HEK293 (cell line): ENCODE data around the gene FBL.

ENCODE experiments used
- CTCF ChIA-PET: fragments of 350-600 bp; formaldehyde crosslinking; extraction: SDS; loops from one replicate; lab custom pipeline; 2021; ENCODE audit warnings: antibody characterized with exemption; lab: Yijun Ruan, JAX
- POLR2A ChIA-PET: fragments of 300-600 bp; formaldehyde crosslinking; extraction: SDS; loops from one replicate; lab custom pipeline; 2020; ENCODE audit warnings: antibody characterized with exemption, inconsistent platforms; lab: Yijun Ruan, JAX
- H3K27ac ChIP-seq: fragments of 200-500 bp; sonication (Bioruptor generic); 2 replicates; pipeline ENCODE4 v1.5.1; 2014; ENCODE audit warnings: low read depth, low read length, control low read depth, inconsistent platforms; ENCODE audit errors: extremely low read depth
- H3K36me3 ChIP-seq, 2 experiments: fragments of 200-500 bp in 1 of 2; sonication (Bioruptor generic) in 1 of 2; 1 replicate in 1 of 2; 2 replicates in 1 of 2; pipeline ENCODE4 v1.5.1; 2014 to 2017; ENCODE audit warnings: inconsistent platforms in 2 of 2, low read length in 2 of 2; ENCODE audit not compliant: control insufficient read depth in 2 of 2, insufficient read depth in 1 of 2
- H3K4me1 ChIP-seq: fragments of 200-500 bp; sonication (Bioruptor generic); 2 replicates; pipeline ENCODE4 v1.5.1; 2014; ENCODE audit warnings: mild to moderate bottlenecking, low read length, inconsistent platforms; ENCODE audit not compliant: control insufficient read depth, insufficient read depth
- H3K4me3 ChIP-seq: 2 replicates; pipeline ENCODE4 v1.5.1; 2011; ENCODE audit warnings: low read depth, mild to moderate bottlenecking, control low read depth, low read length, moderate library complexity
- H3K9me3 ChIP-seq: fragments of 200-500 bp; sonication (Bioruptor generic); 2 replicates; pipeline ENCODE4 v1.5.1; 2014; ENCODE audit warnings: low read depth, low read length, inconsistent platforms; ENCODE audit not compliant: control insufficient read depth, insufficient read depth
- FEZF1 ChIP-seq: fragments of 450-650 bp; formaldehyde crosslinking; IDR thresholded peaks from 2 replicates; pipeline ENCODE4 v1.5.1; 2016; ENCODE audit warnings: missing biosample characterization, missing genetic modification characterization
- KLF8 ChIP-seq: fragments of 450-650 bp; formaldehyde crosslinking; IDR thresholded peaks from 2 replicates; pipeline ENCODE4 v1.5.1; 2016; ENCODE audit warnings: missing biosample characterization, missing genetic modification characterization
- PBX3 ChIP-seq: sonication (generic); formaldehyde crosslinking; IDR thresholded peaks from 2 replicates; pipeline ENCODE4 v1.8.1; 2022; ENCODE audit warnings: mild to moderate bottlenecking, moderate library complexity, missing genetic modification reagents
- PRDM6 ChIP-seq: fragments of 450-650 bp; formaldehyde crosslinking; IDR thresholded peaks from 2 replicates; pipeline ENCODE4 v1.5.1; 2017; ENCODE audit warnings: missing biosample characterization, missing genetic modification characterization
- REST ChIP-seq: fragments of 450-650 bp; formaldehyde crosslinking; IDR thresholded peaks from 2 replicates; pipeline ENCODE4 v1.5.1; 2016; ENCODE audit warnings: missing biosample characterization, missing genetic modification characterization
- ZBTB44 ChIP-seq: fragments of 450-650 bp; IDR thresholded peaks from 2 replicates; pipeline ENCODE4 v1.5.1; 2018; ENCODE audit warnings: missing biosample characterization, mild to moderate bottlenecking, missing genetic modification characterization
- ZBTB6 ChIP-seq: fragments of 450-650 bp; formaldehyde crosslinking; IDR thresholded peaks from 2 replicates; pipeline ENCODE4 v1.5.1; 2017; ENCODE audit warnings: missing biosample characterization, missing genetic modification characterization
- ZBTB8A ChIP-seq: fragments of 450-650 bp; formaldehyde crosslinking; IDR thresholded peaks from 2 replicates; pipeline ENCODE4 v1.5.1; 2016; ENCODE audit warnings: missing biosample characterization, missing genetic modification characterization
- ZNF169 ChIP-seq: fragments of 450-650 bp; formaldehyde crosslinking; IDR thresholded peaks from 2 replicates; pipeline ENCODE4 v1.5.1; 2016; ENCODE audit warnings: missing biosample characterization, missing genetic modification characterization
- ZNF174 ChIP-seq: fragments of 450-650 bp; formaldehyde crosslinking; IDR thresholded peaks from 2 replicates; pipeline ENCODE4 v1.5.0; 2017; ENCODE audit warnings: missing biosample characterization, mild to moderate bottlenecking, missing genetic modification characterization
- ZNF280D ChIP-seq: fragments of 450-650 bp; formaldehyde crosslinking; IDR thresholded peaks from 2 replicates; pipeline ENCODE4 v1.5.1; 2016; ENCODE audit warnings: missing biosample characterization, missing genetic modification characterization
- ZNF398 ChIP-seq: fragments of 450-650 bp; formaldehyde crosslinking; IDR thresholded peaks from 2 replicates; pipeline ENCODE4 v1.5.1; 2017; ENCODE audit warnings: missing biosample characterization, missing genetic modification characterization
- ZNF426 ChIP-seq: fragments of 450-650 bp; formaldehyde crosslinking; IDR thresholded peaks from 2 replicates; pipeline ENCODE4 v1.5.1; 2017; ENCODE audit warnings: missing biosample characterization, missing genetic modification characterization, mild to moderate bottlenecking, inconsistent platforms, moderate library complexity
- ZNF513 ChIP-seq: fragments of 450-650 bp; IDR thresholded peaks from 2 replicates; pipeline ENCODE4 v1.5.1; 2018; ENCODE audit warnings: missing biosample characterization, missing genetic modification characterization
- ZNF529 ChIP-seq: fragments of 450-650 bp; formaldehyde crosslinking; IDR thresholded peaks from 2 replicates; pipeline ENCODE4 v1.5.1; 2017; ENCODE audit warnings: missing genetic modification characterization, missing biosample characterization; ENCODE audit not compliant: insufficient replicate concordance
- ZNF571 ChIP-seq: fragments of 450-650 bp; formaldehyde crosslinking; IDR thresholded peaks from 2 replicates; pipeline ENCODE4 v1.5.0; 2017; ENCODE audit warnings: missing biosample characterization, missing genetic modification characterization
- ZNF704 ChIP-seq: fragments of 450-650 bp; formaldehyde crosslinking; IDR thresholded peaks from 2 replicates; pipeline ENCODE4 v1.5.1; 2016; ENCODE audit warnings: missing biosample characterization, missing genetic modification characterization
- ZNF837 ChIP-seq: fragments of 450-650 bp; formaldehyde crosslinking; IDR thresholded peaks from 2 replicates; pipeline ENCODE4 v1.5.1; 2016; ENCODE audit warnings: missing biosample characterization, missing genetic modification characterization

Gene FBL

GRCh38 chr19:39795001-39795400 is 51.2 kb downstream of the FBL start (continued):
- TF ChIP-seq ZBTB44 (tag by site-specific recombination): no peak
- no peak for TF ChIP-seq PRDM6 (tag by site-specific recombination)
- TF ChIP-seq REST (tag by site-specific recombination): no peak
- TF ChIP-seq FEZF1: no peak
- no peak for TF ChIP-seq ZNF704 (tag by site-specific recombination)
- no peak for TF ChIP-seq ZBTB8A (tag by site-specific recombination)
- TF ChIP-seq ZNF426: no peak

- Histone ChIP-seq H3K27ac (no peak overlapping the region), H3K4me3 (peak overlapping the region; percentile 29), H3K9me3 (peaks cover 2% of the 10 kb centered on the region), H3K36me3 (0 out of 3 replicates have a peak, but pooled peaks cover 0 to 5% of the 10 kb centered on the region in 2 experiments), H3K4me1 (no peaks in the 10 kb centered on the region)
- POLR2A ChIA-PET: interaction anchor here (0.6 to 2.2 kb wide), 6 partner anchors 11 to 178 kb away, joined by 3 to 14 read pairs (median 8); partner anchors contain the start of genes DYRK1B, FBL and PSMC4
- CTCF ChIA-PET: interaction anchor here (0.5 to 8.8 kb wide), 52 partner anchors 11 to 655 kb away, joined by 3 to 237 read pairs (median 4); partner anchors contain the start of genes DYRK1B, FBL, LEUTX and PSMC4
- TF ChIP-seq ZNF280D (tag by site-specific recombination): no peak
- no peak for TF ChIP-seq ZNF837
- TF ChIP-seq ZNF169: no peak
- no peak for TF ChIP-seq ZNF174 (tag by site-specific recombination)
- no peak for TF ChIP-seq ZNF513 (tag by site-specific recombination)
- no peak for TF ChIP-seq ZNF571
- TF ChIP-seq ZNF398: no peak
- TF ChIP-seq ZBTB6 (tag by site-specific recombination): no peak
- peak; percentile 64; the same call in 1 of the 2 replicates for TF ChIP-seq KLF8
- no peak for TF ChIP-seq ZNF529 (tag by site-specific recombination)
- TF ChIP-seq PBX3 (CRISPR knock-in tag): no peak
Observed at GRCh38 chr19:39792999-39793546, 53.1 kb downstream of the FBL start.
